ES-I3 (cell line): ENCODE data around the gene SLC45A3.
"Not testable (repeated sequence)": the region's sequence is repeated elsewhere in the genome, so short reads cannot be mapped to it uniquely, and the experiment has no call there.

Experiments used
- H3K36me3 ChIP-seq: 2 replicates; pipeline ENCODE4 v1.6.1; 2013; ENCODE audit warnings: mild to moderate bottlenecking, low read length, control low read depth, moderate library complexity; ENCODE audit not compliant: insufficient read depth
- H3K4me1 ChIP-seq: 2 replicates; pipeline ENCODE4 v1.6.1; 2013; ENCODE audit warnings: mild to moderate bottlenecking, control low read depth, low read length; ENCODE audit not compliant: insufficient read depth
- H3K9ac ChIP-seq: 2 replicates; pipeline ENCODE4 v1.6.1; 2013; ENCODE audit warnings: low read depth, mild to moderate bottlenecking, low read length, moderate library complexity
- H3K9me3 ChIP-seq: 2 replicates; pipeline ENCODE4 v1.6.1; 2013; ENCODE audit warnings: mild to moderate bottlenecking, low read length, moderate library complexity; ENCODE audit not compliant: control insufficient read depth, insufficient read depth

SLC45A3 gene

DNA sequence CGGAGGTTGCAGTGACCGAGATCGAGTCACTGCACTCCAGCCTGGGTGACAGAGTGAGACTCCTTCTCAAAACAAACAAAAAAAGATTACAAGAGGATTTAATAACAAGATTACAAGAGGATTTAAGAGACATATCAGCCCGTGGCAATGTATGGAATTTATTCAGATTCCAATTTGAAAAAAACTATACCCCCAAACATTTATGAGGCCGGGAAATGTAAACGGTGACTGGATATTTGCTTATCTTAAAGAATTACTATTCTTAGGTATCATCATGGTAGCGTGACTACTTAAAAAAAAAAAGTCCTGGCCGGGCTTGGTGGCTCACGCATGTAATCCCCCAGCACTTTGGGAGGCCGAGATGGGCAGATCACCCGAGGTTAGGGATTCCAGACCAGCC, 27.3 kb downstream of the SLC45A3 start:
- H3K4me1 ChIP-seq, result peaks cover 8% of the 10 kb centered on the region; the same call in 1 of the 2 replicates
- H3K36me3 ChIP-seq, result no peaks in the 10 kb centered on the region
- H3K9me3 ChIP-seq, result no peaks in the 10 kb centered on the region
- H3K9ac ChIP-seq, result no peak overlapping the region

DNA sequence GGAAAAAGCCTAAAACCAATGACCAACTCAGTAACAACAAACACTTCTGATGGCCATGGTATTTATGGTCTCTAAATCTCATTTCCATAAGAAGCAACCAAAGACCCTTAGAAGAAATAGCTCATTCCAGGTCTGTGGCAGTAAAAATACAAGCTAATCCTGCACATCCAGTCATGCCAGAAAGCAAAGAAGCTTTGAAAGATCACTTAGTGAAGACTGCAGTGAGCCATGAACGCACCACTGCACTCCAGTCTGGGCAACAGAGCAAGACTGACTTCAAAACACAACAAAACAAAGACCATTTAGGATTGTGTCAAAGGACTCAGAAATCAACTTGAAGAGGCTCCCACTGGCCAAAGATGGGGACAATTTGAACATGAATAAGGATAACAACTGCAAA, 30.1 kb downstream of the SLC45A3 start:
- Histone ChIP-seq H3K9me3 (no peaks in the 10 kb centered on the region), H3K9ac (no peak overlapping the region)

DNA sequence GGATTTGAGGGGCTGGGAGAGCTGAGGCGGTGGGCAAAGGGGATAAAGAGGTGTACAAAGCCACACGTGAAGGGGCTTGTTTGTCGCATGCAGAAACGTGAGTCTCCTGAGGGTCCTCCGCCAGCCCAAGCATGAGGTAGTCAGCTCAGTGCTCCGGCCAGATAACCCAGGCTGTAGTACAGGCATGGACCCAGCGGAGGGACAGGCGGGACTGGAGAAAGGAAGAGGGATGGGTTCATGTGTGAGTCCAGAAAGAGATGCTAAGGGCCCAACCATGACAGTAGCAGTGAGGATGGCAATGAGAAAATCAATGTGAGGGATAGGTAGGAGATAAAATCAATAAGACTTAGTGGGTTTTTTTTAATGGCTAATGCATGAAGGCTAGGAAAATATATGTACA, 34.8 kb downstream of the SLC45A3 start:
- Histone ChIP-seq H3K36me3 (no peaks in the 10 kb centered on the region), H3K4me1 (peaks cover 8% of the 10 kb centered on the region; the same call in 1 of the 2 replicates), H3K9me3 (no peaks in the 10 kb centered on the region), H3K9ac (no peak overlapping the region)

More for the DNA sequence above, 30.1 kb downstream of the SLC45A3 start:
- H3K36me3 ChIP-seq, result no peaks in the 10 kb centered on the region
- H3K4me1 ChIP-seq, result peaks cover 8% of the 10 kb centered on the region; the same call in 1 of the 2 replicates

DNA sequence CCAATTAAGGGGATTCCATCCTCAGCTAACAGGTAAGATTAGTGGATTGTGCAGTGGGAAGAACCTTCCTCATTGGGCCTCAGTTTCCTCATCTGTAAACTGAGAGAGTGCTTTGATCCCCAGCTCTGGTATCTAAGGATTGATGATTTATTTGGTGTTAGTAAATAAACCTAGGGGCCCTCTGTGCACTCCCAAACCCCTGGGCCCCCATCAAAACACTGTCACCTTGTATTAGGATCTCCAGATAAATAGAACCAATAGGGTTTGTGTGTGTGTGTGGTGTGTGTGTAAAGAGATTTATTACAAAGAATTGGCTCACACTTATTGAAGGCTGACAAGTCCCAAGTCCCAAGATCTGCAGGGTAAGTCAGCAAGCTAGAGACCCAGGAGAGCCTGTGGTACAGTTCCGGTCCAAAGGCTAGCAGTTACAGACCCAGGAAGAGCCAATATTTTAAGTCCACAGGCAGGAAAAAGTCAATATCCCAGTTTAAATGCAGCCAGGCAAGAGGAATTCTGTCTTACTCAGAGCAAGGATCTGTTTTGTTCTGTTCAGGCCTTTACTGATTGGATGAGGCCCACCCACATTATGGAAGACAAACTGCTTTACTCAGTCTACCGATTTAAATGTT, 37.5 kb downstream of the SLC45A3 start:
- H3K9me3 ChIP-seq, result no peaks in the 10 kb centered on the region
- H3K36me3 ChIP-seq, result no peaks in the 10 kb centered on the region
- no peaks in the 10 kb centered on the region for H3K4me1 ChIP-seq
- H3K9ac ChIP-seq, result no peak overlapping the region

DNA sequence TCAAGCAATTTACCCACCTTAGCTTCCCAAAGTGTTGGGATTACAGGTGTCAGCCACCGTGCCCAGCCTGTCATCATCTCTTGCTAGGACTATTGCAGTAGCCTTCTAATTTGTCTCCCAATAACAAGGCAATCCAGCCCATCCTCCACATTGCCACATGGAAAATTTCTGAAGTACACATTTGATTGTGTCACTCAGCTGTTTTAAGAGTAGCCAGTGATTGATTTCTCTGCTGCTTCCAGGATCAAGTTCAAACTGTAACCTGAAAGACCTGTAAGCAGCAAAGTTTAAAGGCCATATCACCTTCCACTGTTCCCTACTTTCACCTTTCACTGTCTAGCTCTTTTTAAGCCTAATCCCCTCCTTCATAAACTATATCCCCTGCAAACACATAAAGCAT, 40.7 kb downstream of the SLC45A3 start:
- no peaks in the 10 kb centered on the region for H3K9me3 ChIP-seq
- no peaks in the 10 kb centered on the region for H3K36me3 ChIP-seq
- H3K9ac ChIP-seq, result no peak overlapping the region
- H3K4me1 ChIP-seq, result no peaks in the 10 kb centered on the region

DNA sequence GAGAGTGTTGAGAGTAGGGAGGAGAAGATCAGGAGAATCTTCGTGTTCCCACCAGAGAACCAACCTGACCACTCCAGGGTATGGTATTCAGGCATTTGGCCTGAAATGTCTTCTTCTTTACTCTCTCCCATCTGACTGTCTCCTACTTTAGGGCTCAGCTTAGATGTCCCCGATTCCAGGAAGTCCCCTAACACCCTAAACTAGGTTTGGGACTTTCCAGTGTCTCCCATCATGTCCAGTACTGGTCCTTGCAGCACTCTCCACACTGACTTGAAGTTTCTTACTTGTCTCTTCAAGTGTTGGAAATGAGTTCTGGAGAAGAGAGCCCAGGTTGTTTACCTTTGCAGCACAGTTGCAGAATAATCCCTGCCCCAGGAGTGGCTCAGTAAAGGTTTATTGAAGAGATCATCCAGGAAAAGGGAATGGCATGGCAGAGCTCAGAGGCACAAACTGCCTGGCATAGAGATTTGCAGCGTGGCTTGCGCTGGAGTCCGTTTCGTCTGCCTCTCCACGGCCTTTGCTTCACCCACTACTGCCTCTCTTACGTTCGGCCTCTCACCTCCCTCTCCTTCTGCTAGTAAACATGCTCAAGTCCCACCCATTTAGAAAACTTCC, 42.3 kb downstream of the SLC45A3 start:
- H3K4me1 ChIP-seq, result no peaks in the 10 kb centered on the region
- H3K9me3 ChIP-seq, result no peaks in the 10 kb centered on the region
- no peak overlapping the region for H3K9ac ChIP-seq
- H3K36me3 ChIP-seq, result no peaks in the 10 kb centered on the region

DNA sequence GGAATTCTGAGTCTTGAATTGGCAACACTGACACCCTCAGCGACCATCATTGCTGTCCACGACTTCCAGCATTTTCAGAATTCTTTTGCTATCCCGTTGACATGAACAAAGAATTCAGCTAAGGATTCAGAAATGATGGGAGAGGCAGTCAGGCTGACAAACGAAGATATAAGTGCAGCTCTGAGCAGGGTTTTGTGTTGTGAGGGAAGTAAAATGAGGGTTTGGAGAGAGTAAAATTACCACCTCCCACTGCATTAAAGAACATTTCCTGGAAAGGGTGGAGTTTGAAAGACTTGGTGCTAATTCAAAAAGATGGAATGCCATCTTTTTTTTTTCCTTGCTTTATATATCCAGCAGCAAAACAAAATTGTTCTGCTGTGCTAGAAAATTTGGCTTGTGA, 43.6 kb downstream of the SLC45A3 start:
- no peaks in the 10 kb centered on the region for H3K9me3 ChIP-seq
- H3K4me1 ChIP-seq, result no peaks in the 10 kb centered on the region
- H3K9ac ChIP-seq, result no peak overlapping the region
- H3K36me3 ChIP-seq, result no peaks in the 10 kb centered on the region

DNA sequence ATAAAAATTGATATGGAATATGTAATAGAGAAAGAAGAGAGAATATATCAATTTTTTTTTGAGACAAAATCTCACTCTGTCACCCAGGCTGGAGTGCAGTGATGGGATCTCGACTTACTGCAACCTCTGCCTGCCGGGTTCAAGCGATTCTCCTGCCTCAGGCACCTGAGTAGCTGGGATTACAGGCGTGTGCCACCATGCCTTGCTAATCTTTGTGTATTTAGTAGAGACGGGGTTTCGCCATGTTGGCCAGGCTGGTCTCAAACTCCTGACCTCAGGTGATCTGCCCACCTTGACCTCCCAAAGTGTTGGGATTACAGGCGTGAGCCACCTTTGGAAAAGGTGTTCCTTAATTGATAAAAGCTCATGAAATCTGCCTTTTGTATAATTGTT, 44.2 kb downstream of the SLC45A3 start:
- not testable (repeated sequence) for H3K9ac ChIP-seq, H3K36me3 ChIP-seq, H3K9me3 ChIP-seq, H3K4me1 ChIP-seq

DNA sequence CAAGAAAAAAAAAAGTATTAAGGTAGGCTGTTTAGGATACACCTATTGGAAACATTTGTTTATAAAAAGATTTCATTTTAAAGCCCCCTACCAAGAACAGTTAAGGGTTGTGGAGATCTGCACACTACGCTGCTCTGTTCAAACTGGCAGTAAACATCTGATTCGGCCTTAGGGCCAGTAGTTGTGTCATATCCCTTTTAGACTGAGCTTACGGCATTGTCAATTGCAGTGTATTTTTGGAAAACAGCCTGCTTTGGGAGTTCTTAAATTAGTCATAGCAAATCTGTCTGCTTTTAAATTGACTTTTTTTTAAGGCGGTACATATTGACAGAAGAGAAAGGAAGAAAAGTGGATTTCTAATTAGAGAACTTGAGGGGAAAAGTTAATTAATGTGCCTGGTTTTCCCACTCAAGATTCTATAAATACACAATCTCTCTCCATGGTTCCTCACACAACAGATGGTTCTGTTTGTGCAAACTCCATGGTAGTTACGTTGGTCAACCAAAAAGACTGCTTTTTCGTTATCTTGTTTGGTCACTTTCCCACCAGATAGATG, 46.8 kb downstream of the SLC45A3 start:
- H3K9me3 ChIP-seq, result no peaks in the 10 kb centered on the region
- no peaks in the 10 kb centered on the region; the same call in 1 of the 2 replicates for H3K36me3 ChIP-seq
- H3K9ac ChIP-seq, result no peak overlapping the region
- H3K4me1 ChIP-seq, result peaks cover 4% of the 10 kb centered on the region; the same call in 1 of the 2 replicates

DNA sequence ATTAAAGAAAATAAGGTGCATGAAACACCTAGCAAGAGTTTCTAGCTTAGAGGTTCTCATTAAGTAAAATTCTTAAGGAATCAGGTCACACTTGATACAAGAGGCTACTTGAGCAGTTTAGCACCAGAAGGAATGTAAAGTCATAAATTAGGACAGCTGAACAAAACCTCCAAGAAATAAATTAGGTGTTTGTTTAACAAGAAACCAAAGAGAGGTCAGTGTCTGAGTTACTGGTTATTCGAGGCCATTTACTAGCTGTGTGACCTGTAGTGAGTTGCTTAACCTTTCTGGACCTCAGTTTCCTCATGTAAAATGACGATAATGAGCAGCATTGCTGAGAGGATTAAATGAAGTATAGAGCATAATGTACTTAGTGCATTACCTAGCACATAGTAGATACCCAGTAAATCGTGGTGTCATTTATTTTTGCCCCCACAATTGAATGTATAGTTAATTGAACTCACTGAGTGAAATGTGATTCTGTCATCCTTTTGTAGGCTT, 47.6 kb downstream of the SLC45A3 start:
- peak overlapping the region; percentile 75 for H3K9ac ChIP-seq

DNA sequence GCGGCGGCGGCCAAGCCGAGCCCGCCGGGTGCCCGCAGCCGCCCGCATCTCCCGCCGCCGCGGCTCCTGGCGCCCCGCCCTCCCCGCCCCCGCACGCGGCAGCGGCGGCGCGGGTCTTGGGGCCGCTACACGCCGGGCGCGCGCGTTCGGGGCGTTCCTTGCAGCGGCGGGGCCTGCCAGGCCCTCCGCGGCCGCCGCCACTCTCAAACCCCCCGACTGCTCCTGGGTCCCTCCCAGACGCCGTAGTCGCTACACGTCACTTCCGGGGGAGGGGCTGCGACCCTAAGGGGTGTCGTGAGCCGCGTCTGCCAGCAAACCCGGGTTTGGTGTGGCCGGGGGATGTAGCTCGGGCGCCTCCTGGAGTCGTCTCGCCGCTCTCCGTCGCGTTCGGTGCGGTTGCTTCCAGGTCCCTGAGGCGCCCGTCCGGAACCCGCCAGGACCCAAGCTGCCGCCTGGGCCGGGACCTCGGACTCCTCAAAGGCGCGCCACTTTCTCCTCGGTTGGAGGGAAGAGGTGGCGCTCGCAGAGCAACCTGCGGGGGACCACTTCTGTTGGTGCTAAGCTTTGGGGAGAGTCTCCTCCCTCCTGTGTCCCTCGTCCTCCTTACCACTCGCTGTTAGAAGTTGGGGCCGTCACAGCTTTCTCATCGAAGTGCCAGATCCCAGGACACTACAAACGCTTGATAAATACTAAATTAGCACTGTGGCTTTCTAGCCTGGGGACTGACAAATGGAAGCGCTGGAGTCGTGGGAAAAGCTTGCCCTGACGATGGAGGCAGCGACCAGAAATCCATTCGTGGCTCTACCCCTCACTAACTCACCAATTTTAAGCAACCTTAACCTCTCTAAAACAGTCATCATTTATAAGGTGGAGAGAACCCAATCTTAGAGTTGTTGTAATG, 48.3 kb downstream of the SLC45A3 start, which contains the start of gene ELK4:
ELK4 (minus strand) TSS at position 244 of the 901 bp plus-strand sequence. CDS start 8,129 bp downstream, outside the sequence.
- Histone ChIP-seq H3K9me3 (no peaks in the 10 kb centered on the region), H3K4me1 (peaks cover 4% of the 10 kb centered on the region; the same call in 1 of the 2 replicates), H3K36me3 (no peaks in the 10 kb centered on the region; the same call in 1 of the 2 replicates), H3K9ac (peak within 1 kb of the TSS; percentile 75)

More for the DNA sequence above, 47.6 kb downstream of the SLC45A3 start:
- Histone ChIP-seq H3K36me3 (no peaks in the 10 kb centered on the region; the same call in 1 of the 2 replicates), H3K4me1 (peaks cover 4% of the 10 kb centered on the region; the same call in 1 of the 2 replicates), H3K9me3 (no peaks in the 10 kb centered on the region)

DNA sequence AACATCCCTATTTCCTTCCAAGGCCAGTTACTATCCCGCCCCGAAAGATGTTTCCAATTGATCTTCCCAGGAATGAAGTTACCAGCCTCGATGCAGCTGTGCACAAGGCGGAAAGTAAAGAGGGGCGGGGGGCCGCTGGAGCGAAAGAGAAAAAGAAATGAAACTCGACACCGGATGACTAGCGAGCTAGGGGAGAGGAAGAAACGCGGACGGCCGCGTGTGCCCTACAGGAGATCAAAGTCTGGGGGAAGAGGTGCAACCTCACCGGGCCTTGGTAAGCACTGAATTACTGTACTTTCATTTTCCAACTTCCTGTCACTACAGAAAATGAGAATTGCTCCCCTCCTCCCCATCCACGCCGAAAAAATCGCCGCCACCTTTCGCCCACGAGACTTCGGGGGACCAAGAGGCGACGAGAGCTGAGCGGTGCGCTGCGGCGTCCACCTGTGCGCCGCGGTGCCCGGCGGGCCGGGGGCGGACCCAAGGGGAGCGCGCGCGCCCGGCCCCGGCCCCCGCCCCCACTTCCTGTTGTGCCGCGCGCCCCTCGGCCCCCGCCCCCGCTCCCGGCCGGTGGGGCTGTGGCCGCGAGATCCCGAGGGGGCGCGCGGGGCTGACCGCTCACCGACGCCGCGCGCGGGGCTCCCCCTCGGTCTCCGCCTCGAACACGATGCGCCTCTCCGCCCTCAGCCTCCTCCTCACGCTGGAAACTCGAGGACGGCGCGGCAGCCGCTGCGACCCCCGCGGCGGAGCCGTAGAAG, 49.1 kb downstream of the SLC45A3 start:
- no peaks in the 10 kb centered on the region; the same call in 1 of the 2 replicates for H3K36me3 ChIP-seq
- no peaks in the 10 kb centered on the region for H3K9me3 ChIP-seq
- H3K9ac ChIP-seq, result peak overlapping the region; percentile 75
- H3K4me1 ChIP-seq, result peaks cover 4% of the 10 kb centered on the region; the same call in 1 of the 2 replicates

DNA sequence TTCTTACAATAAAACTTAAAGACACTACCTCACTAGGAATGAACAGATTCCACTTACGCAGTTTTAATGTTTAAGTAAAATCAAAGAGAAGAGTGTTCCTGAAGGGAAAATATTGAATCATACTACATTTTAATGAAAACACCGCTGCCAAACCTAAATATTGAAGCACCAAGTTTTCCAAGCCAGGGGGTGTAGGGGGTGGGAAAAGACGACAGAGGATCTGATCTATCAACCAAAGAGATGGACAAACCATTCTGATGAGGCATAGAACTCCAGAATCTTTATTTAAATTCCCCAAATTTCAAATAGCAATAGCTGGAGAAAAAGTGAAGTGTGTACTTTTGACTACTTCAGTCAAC, 49.7 kb downstream of the SLC45A3 start:
- Histone ChIP-seq H3K36me3 (no peaks in the 10 kb centered on the region; the same call in 1 of the 2 replicates), H3K9me3 (no peaks in the 10 kb centered on the region), H3K4me1 (peaks cover 4% of the 10 kb centered on the region; the same call in 1 of the 2 replicates)

More for the DNA sequence above, 49.7 kb downstream of the SLC45A3 start:
- peak overlapping the region; percentile 75 for H3K9ac ChIP-seq
